HEK293T (cell line): ENCODE measurements around the gene CCDC134.
"Not testable (repeated sequence)": the region's sequence is repeated elsewhere in the genome, so short reads cannot be mapped to it uniquely, and the experiment has no call there.

Experiments used
- CTCF ChIA-PET: fragments of 350-600 bp; formaldehyde crosslinking; extraction: SDS; loops from one replicate; lab custom pipeline; 2021; ENCODE audit warnings: antibody characterized with exemption, inconsistent platforms; lab: Yijun Ruan, JAX
- POLR2A ChIA-PET: fragments of 350-600 bp; formaldehyde crosslinking; extraction: SDS; loops from one replicate; lab custom pipeline; 2020; ENCODE audit warnings: antibody characterized with exemption, inconsistent platforms; lab: Yijun Ruan, JAX
- DNase-seq: peaks from one replicate; pipeline ENCODE4 v3.0.0; 2012; ENCODE audit warnings: mixed read lengths; ENCODE audit errors: extremely low spot score
- ARNT ChIP-seq: fragments of 450-650 bp; IDR thresholded peaks from 2 replicates; pipeline ENCODE4 v1.6.1; 2017; ENCODE audit warnings: mild to moderate bottlenecking
- BHLHE40 ChIP-seq: fragments of 450-650 bp; IDR thresholded peaks from 2 replicates; pipeline ENCODE4 v1.6.1; 2016; ENCODE audit warnings: mild to moderate bottlenecking, moderate library complexity, borderline replicate concordance
- CTBP1 ChIP-seq: fragments of 450-650 bp; IDR thresholded peaks from 2 replicates; pipeline ENCODE4 v1.6.1; 2016; ENCODE audit warnings: borderline replicate concordance
- ELF4 ChIP-seq: fragments of 450-650 bp; IDR thresholded peaks from 2 replicates; pipeline ENCODE4 v1.6.1; 2017; ENCODE audit warnings: antibody characterized with exemption
- FOXA1 ChIP-seq: fragments of 450-650 bp; IDR thresholded peaks from 2 replicates; pipeline ENCODE4 v1.6.1; 2016; ENCODE audit warnings: mild to moderate bottlenecking
- FOXK2 ChIP-seq: fragments of 450-650 bp; IDR thresholded peaks from 2 replicates; pipeline ENCODE4 v1.6.1; 2016; ENCODE audit warnings: mild to moderate bottlenecking
- FOXM1 ChIP-seq: fragments of 450-650 bp; IDR thresholded peaks from 2 replicates; pipeline ENCODE4 v1.6.1; 2017; ENCODE audit warnings: mild to moderate bottlenecking, borderline replicate concordance
- HDGF ChIP-seq: fragments of 450-650 bp; IDR thresholded peaks from 2 replicates; pipeline ENCODE4 v1.6.1; 2017; ENCODE audit warnings: antibody characterized with exemption, borderline replicate concordance
- L3MBTL2 ChIP-seq: fragments of 450-650 bp; conservative IDR thresholded peaks from 2 replicates; pipeline ENCODE4 v1.6.1; 2016; ENCODE audit warnings: mild to moderate bottlenecking
- LEF1 ChIP-seq: fragments of 450-650 bp; IDR thresholded peaks from 2 replicates; pipeline ENCODE4 v1.6.1; 2017; ENCODE audit warnings: mild to moderate bottlenecking, borderline replicate concordance
- NFRKB ChIP-seq: fragments of 450-650 bp; IDR thresholded peaks from 2 replicates; pipeline ENCODE4 v1.6.1; 2016; ENCODE audit warnings: mild to moderate bottlenecking, moderate library complexity
- SP1 ChIP-seq: fragments of 450-650 bp; IDR thresholded peaks from 2 replicates; pipeline ENCODE4 v1.6.1; 2017
- SUZ12 ChIP-seq: fragments of 450-650 bp; IDR thresholded peaks from 2 replicates; pipeline ENCODE4 v1.6.1; 2016; ENCODE audit warnings: mild to moderate bottlenecking
- TARDBP ChIP-seq: fragments of 450-650 bp; IDR thresholded peaks from 2 replicates; pipeline ENCODE4 v1.6.1; 2016
- ZNF384 ChIP-seq: fragments of 450-650 bp; IDR thresholded peaks from 2 replicates; pipeline ENCODE4 v1.6.1; 2016
- TF ChIP-seq, protein P1 (sequence below): fragments of 450-650 bp; IDR thresholded peaks from 2 replicates; pipeline ENCODE4 v1.6.1; 2016

The CCDC134 gene

DNA sequence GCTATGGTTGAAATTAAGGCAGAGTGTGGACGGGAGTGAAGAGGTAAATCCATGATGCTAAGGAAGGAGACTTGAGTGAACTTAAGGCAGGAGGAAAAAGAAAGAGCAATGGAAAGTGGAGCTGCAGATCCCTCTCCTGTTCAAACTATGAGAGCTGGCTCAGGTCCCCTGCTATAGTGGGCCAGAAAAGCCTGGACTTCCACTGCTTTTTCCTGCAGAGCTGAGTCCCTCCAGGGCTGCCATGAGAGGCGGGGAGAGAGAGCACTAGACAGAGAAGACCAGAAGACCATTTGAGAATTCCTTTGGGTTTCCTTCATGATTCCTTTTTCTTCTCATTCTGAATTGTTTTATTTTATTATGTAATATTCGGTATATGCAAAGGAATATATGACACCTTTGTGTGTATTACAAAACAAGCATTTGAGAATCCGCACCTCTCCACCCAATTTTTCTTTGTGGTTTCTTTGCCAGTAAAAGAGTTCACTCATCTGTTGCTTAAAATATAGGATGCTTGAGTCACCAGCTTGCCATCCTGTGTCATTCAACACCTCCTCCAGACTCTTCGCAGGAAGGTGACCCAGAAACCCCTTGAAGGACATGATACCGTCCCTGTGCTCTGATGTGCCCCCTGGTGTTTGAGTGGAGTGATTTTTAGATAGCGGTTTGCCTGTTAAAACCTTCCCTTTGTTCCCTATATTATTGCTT lies 56.8 kb downstream of the CCDC134 start:
- TF ChIP-seq FOXK2: no peak
- no peak for TF ChIP-seq HDGF
- no peak for TF ChIP-seq TARDBP
- TF ChIP-seq BHLHE40: no peak
- no peak for TF ChIP-seq SUZ12
- no peak for TF ChIP-seq FOXA1
- CTCF ChIA-PET: interaction anchor here (0.6 to 1.5 kb wide), 8 partner anchors 10 to 159 kb away, joined by 3 to 6 read pairs (median 4); partner anchors contain the start of gene SREBF2
- DNase-seq: peak; percentile 62
- POLR2A ChIA-PET: interaction anchor here (1.0 to 1.5 kb wide), 4 partner anchors 11 to 89 kb away, joined by 3 to 7 read pairs (median 4); partner anchors contain the start of genes CCDC134 and CENPM

DNA sequence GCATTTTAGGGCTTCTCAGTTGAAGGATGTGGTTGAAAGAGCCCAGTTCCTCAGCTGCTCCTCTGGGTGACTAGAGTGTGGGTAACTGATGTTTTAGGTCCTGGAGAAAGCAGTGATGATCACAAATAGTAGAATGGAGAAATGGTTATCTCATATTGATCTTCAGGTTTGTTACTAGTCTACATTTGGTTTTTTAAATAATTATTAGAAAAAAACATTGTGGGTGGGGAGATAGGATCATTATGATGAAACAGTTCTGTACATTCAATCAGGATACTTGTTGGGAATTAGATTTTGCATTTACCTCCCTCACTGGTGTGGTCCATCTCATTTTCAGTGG lies 57.4 kb downstream of the CCDC134 start:
- TF ChIP-seq FOXK2 (no peak), FOXM1 (no peak), LEF1 (no peak), SUZ12 (no peak), BHLHE40 (no peak), ELF4 (no peak), SP1 (no peak), L3MBTL2 (no peak), ZNF384 (no peak), TARDBP (no peak), NFRKB (no peak), FOXA1 (no peak), ARNT (no peak), CTBP1 (no peak), HDGF (no peak)
- TF ChIP-seq, protein P1, sequence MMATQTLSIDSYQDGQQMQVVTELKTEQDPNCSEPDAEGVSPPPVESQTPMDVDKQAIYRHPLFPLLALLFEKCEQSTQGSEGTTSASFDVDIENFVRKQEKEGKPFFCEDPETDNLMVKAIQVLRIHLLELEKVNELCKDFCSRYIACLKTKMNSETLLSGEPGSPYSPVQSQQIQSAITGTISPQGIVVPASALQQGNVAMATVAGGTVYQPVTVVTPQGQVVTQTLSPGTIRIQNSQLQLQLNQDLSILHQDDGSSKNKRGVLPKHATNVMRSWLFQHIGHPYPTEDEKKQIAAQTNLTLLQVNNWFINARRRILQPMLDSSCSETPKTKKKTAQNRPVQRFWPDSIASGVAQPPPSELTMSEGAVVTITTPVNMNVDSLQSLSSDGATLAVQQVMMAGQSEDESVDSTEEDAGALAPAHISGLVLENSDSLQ: no peak
- no peak for DNase-seq
- POLR2A ChIA-PET: interaction anchor here (1.3 to 1.5 kb wide), 2 partner anchors 17 to 89 kb away, joined by 3 to 4 read pairs; partner anchors contain the start of gene CENPM
- CTCF ChIA-PET: interaction anchor here (0.6 to 1.5 kb wide), 7 partner anchors 10 to 160 kb away, joined by 3 to 6 read pairs (median 5); partner anchors contain the start of gene SREBF2

DNA sequence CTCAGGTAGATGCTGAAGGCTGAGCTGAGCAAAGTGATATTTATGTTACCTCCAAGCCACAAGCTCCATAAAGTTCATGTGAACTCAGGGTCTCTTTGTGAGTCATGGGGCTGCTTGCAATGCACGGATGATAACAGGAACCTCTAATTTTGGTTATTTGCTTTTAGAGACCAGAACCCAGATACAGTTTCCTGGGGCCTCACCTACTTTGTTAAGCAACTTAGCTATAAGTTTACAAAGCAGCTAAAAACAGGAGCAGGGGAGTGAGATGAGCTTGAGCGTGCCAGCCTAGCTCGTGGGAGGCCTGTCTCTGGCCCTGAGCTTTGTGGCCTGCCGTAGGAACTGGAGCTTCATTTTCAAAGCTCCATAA lies 61.7 kb downstream of the CCDC134 start:
- DNase-seq: no peak
- ChIA-PET POLR2A (interaction anchor here (0.9 to 1.7 kb wide), 4 partner anchors 29 to 85 kb away, joined by 3 to 8 read pairs (median 4); partner anchors contain the start of genes CCDC134, CENPM, SHISA8 and SREBF2), CTCF (interaction anchor here (0.7 to 2.5 kb wide), 5 partner anchors 13 to 165 kb away, joined by 3 to 12 read pairs (median 3); no protein-coding TSS in a partner anchor)
- TF ChIP-seq BHLHE40 (no peak), FOXA1 (no peak), CTBP1 (no peak), L3MBTL2 (no peak), SUZ12 (no peak), SP1 (no peak), TARDBP (no peak)
- TF ChIP-seq, protein P1: no peak

DNA sequence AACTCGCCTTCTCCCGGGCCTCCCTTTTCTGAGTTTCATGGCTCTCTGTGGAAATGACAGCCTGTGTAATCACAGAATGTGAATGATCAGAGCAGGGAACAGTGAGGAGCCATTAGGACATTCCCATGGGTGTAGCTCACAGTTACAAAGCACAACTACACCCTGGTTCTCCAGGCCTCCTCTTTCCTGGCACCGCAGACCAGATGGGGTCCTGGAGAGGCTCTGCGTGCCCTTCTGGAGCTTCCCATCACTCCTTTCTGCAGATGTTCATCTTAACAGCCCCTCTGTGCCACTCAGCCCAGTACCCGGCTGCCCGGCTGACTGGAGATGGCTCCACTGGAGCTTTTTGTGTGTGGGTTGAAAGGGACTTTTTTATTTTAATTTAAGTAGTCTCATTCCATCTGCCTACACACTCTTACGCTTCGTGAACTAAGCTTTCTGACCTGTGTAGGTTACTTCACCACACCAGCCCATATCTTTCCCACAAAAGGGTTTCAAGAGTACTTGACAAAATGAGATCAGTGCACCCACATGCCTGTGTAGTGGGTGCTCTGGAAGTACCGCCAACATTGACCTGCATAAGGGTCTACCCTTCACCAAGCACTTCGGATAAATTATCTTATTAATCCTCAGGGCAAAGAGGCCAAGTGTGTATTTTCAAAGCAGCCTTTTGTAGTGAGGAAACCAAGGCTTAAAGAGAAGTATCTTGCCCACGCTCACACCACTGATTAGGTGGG lies 62.2 kb downstream of the CCDC134 start:
- ChIA-PET POLR2A (interaction anchor here (0.7 to 1.7 kb wide), 6 partner anchors 10 to 174 kb away, joined by 3 to 8 read pairs (median 3); partner anchors contain the start of genes CCDC134, CENPM, SHISA8 and SNU13), CTCF (interaction anchor here (0.7 to 2.5 kb wide), 5 partner anchors 12 to 166 kb away, joined by 3 to 12 read pairs (median 3); no protein-coding TSS in a partner anchor)
- no peak for DNase-seq
- TF ChIP-seq ZNF384: no peak
- no peak for TF ChIP-seq ARNT
- no peak for TF ChIP-seq SP1
- no peak for TF ChIP-seq FOXM1
- TF ChIP-seq HDGF: no peak
- no peak for TF ChIP-seq CTBP1
- TF ChIP-seq FOXA1: no peak
- TF ChIP-seq TARDBP: no peak
- TF ChIP-seq BHLHE40: no peak
- TF ChIP-seq ELF4: no peak
- no peak for TF ChIP-seq NFRKB
- no peak for TF ChIP-seq FOXK2
- TF ChIP-seq LEF1: no peak

DNA sequence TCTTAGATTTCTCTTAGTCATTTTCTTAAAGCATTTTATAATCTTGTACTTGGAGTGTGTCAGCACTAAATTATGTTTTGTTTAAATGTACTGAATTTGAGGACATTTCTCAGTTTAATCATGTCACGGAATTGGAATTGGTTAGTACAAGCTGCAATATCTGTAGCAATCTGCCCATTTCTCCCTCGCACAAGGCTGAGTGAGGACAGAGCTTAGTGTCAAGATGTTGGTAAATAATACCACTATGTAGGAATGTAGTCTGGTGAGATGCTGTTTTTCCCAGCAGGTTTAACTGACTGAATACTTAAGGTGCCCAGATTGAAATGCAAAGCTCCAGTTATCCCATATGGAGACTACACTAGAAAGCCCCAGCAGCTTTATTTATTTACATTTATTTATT lies 63.0 kb downstream of the CCDC134 start:
- TF ChIP-seq HDGF: no peak
- no peak for TF ChIP-seq FOXM1
- TF ChIP-seq CTBP1: no peak
- no peak for TF ChIP-seq ZNF384
- DNase-seq: no peak
- ChIA-PET CTCF (interaction anchor here (1.4 to 2.5 kb wide), 2 partner anchors 117 to 166 kb away, joined by 3 to 12 read pairs; no protein-coding TSS in a partner anchor), POLR2A (interaction anchor here (0.7 to 1.0 kb wide), 3 partner anchors 9 to 83 kb away, joined by 3 read pairs; partner anchors contain the start of genes CCDC134 and CENPM)

DNA sequence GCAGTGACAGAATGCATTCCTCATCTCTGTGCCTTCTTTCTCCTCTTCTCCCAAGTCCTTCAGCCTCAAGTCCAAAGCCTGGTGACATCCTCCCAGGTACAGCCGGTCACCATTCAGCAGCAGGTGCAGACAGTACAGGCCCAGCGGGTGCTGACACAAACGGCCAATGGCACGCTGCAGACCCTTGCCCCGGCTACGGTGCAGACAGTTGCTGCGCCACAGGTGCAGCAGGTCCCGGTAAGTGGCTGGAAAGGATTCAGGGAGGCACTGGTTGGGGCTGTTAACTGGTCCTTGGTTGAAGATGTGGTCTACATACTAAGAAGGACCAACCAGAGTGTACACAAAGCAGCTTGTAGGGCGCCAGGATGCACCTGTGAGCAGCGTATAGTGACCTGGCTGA lies 68.1 kb downstream of the CCDC134 start:
- TF ChIP-seq ARNT (no peak), SP1 (no peak), ZNF384 (no peak), SUZ12 (no peak), ELF4 (no peak), HDGF (no peak), LEF1 (no peak), FOXA1 (no peak), BHLHE40 (no peak), NFRKB (no peak), TARDBP (no peak), FOXM1 (no peak), L3MBTL2 (no peak), CTBP1 (no peak), FOXK2 (no peak)
- TF ChIP-seq, protein P1: no peak
- DNase-seq: no peak
- ChIA-PET CTCF (no interaction called here), POLR2A (no interaction called here)

DNA sequence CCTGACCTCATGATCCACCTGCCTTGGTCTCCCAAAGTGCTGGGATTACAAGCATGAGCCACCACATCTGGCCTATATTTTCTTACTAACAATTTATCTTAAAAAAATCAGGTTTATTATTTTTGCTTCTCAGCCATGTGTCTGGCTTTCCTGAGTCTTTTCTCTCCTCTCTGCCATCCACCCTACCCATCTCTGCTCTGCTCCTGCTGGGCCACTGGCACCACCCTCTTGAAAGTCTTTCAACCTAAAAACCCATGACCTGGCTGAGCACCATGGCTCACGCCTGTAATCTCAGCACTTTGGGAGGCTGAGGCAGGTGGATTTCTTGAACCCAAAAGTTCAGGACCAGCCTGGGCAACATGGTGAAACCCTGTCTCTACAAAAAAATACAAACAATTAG lies 69.6 kb downstream of the CCDC134 start:
- POLR2A ChIA-PET, DNase-seq, CTCF ChIA-PET: not testable (repeated sequence)
